ENCODE measurements around the gene IFNA17.
"Not testable (repeated sequence)": the region's sequence is repeated elsewhere in the genome, so short reads cannot be mapped to it uniquely, and the experiment has no call there.

IFNA17 gene

DNA sequence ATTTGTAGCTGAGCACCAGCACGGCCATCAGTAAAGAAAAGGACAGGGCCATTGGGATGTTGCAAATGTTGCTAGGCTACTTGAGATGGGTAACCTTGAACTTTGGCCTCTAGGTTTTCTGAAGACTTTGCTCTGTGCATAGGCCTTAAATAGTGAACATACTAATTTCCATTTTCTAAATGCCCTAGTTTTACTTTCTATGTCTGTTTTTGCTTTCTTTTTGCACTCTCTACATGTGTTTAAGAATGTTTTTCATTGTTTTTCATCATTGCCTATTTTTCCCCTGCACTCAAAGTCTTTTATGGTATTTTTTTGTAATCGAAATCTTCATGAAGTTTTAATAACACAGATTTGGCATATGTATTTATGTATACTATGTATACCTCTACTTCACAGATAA lies at the start of gene IFNA17:
TSS of gene IFNA17 (minus strand) at position 101 of the 400 bp plus-strand sequence. CDS start at position 52, 49 bp downstream.
- in situ Hi-C loops (cut with MboI; ENCODE audit: low sequenced_read_pairs), result no loop called here

DNA sequence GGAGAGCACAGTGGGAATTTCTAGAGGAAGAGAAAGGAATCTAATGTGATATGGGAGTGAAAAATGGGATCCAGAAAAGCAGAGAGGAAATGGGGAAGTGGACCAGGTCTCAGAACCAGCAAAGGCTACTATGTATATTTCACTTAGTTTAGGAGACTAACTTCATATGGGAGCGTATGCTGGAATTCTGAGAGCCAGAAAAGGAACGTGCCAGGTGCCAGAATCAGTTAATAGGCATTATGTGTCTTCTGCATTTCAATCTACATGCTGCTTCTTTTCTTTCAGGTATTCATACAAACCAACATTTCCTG lies 40.3 kb upstream of the IFNA17 start:
- in situ Hi-C loops (cut with MboI; ENCODE audit: low sequenced_read_pairs), result no loop called here

DNA sequence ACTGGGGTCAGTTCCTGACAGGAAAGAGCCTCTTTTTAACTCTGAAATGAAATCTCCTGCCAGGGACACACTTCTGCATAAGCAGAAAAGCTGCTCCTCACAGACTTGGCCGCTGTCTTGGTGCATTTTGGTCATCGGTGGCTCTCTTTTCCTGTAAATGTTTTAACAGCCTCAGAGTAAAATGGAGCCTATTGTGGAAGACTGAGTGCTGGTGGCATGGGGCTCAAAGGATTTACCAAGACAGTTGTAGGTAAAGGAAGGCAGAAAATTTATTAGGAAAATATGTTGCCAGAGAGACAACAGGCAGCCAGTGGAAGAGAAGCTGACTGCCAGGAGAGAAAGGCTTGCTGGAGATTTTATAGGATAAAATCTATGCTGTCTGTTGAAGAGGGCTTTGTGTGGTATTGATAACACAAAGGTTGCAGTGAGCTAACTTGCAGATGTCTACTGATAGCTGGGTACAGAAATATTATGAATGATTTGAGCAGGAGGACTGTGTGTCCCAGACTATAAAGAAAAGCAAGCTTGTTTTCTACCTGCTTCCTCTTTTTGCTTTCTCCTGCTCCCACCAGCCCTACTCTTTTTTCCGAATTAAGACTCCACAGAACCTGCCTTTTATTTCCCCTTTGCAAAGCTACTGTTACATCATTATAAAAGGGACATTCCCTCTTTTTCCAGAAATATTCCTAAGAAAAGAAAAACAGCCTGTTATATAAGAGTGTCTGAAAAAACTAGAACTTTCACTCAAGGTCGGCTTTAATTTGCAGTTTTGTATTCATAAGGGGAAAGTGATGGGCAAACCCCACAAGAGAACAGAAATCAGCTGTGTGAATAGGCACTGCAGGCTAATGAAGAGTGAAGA lies 39.7 kb upstream of the IFNA17 start:
- in situ Hi-C loops (cut with MboI; ENCODE audit: low sequenced_read_pairs), result no loop called here

- in situ Hi-C loops (cut with MboI; ENCODE audit: low sequenced_read_pairs), result no loop called here
Measured at GRCh38 chr9:21266733-21267484, 38.9 kb upstream of the IFNA17 start.

DNA sequence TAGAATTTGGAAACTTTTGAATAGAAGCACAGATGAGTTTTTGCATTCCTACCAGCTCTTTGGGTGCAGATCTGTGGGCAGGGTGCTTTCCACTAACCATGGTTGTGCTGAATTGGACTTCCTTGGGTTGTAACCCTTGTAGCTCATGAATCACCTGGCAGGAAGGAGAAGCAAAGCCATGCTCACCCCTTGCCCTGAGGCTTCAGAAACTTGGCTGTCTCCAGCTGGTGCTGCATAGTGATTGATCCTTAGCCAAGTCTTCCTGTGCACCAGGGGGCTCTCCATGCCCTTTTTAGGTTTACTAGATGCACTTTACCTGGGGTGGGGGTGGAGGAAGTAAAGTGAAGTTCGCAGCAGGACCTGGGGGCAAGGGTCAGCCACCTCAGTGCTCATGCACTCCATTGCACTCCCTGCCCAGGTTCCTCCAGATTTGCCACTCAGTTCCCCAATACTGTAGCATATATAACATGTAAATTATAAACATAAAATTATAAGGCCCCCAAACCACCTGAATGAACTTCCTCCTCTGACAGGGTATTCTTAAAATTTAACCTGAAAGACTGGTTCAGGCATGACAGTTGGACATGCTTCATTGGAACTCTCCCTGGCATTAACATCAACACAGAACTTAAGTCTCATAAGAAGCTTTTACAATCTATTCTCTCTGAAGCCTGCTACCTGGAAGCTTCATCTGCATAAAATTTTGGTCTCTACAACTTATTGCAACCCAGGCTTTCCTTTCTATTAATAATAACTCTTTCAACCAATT lies 37.6 kb upstream of the IFNA17 start:
- in situ Hi-C loops (cut with MboI; ENCODE audit: low sequenced_read_pairs), result no loop called here

- in situ Hi-C loops (cut with MboI; ENCODE audit: low sequenced_read_pairs), result no loop called here
Measured at GRCh38 chr9:21255538-21256212, 27.7 kb upstream of the IFNA17 start.

GRCh38 chr9:21252721-21253547 lies 24.9 kb upstream of the IFNA17 start:
- in situ Hi-C loops (cut with MboI; ENCODE audit: low sequenced_read_pairs), result no loop called here

DNA sequence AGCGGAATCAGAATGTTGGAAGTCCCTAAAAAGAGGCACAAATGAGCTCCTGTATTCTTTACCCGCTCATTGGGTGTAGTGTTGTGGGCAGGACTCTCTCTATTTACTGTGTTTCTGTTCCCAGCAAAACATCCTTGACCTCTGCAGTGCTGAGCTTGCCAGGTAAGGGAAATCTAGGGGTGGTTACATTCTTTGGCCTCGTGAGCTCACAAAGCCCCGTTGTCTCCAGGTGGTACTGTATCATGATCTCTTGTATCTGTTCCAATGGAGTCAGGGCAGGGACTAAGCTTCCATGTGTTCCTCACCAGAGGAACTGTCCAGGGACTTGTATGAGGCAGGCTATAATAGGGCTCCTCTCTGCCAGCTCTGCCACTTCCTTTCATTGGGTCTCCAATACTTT lies 23.6 kb upstream of the IFNA17 start:
- in situ Hi-C loops (cut with MboI; ENCODE audit: low sequenced_read_pairs), result no loop called here

- in situ Hi-C loops (cut with MboI; ENCODE audit: low sequenced_read_pairs), result no loop called here
Measured at GRCh38 chr9:21251190-21251589, 23.2 kb upstream of the IFNA17 start.

- in situ Hi-C loops (cut with MboI; ENCODE audit: low sequenced_read_pairs), result no loop called here
Measured at GRCh38 chr9:21244836-21245235, 16.8 kb upstream of the IFNA17 start.

DNA sequence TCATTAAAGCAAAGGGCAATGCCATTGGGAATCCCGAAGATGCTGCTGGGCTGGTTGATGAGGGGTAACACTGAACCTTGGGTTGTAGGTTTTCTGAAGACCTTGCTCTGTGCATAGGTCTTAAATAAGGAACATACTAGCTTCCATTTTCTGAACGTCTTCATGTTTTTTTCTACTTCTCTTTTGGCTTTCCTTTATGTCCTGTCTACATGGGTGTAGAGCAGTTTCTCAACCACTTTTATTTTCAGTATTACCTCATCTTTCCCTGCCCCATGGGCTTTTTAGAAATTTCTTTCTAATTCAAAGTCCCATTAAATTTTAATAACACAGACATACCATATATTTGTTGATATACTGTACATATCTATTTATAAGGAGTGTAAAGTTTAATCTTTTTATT lies 11.9 kb upstream of the IFNA17 start, which contains the start of gene IFNA14:
TSS of gene IFNA14 (minus strand) at position 95 of the 400 bp plus-strand sequence. CDS start at position 25, 70 bp downstream.
- in situ Hi-C loops (cut with MboI; ENCODE audit: low sequenced_read_pairs), result no loop called here

- in situ Hi-C loops (cut with MboI; ENCODE audit: low sequenced_read_pairs), result not testable (repeated sequence)
Measured at GRCh38 chr9:21236360-21236714, 8.3 kb upstream of the IFNA17 start.

GRCh38 chr9:21235468-21236359 lies 7.7 kb upstream of the IFNA17 start:
- in situ Hi-C loops (cut with MboI; ENCODE audit: low sequenced_read_pairs), result not testable (repeated sequence)

DNA sequence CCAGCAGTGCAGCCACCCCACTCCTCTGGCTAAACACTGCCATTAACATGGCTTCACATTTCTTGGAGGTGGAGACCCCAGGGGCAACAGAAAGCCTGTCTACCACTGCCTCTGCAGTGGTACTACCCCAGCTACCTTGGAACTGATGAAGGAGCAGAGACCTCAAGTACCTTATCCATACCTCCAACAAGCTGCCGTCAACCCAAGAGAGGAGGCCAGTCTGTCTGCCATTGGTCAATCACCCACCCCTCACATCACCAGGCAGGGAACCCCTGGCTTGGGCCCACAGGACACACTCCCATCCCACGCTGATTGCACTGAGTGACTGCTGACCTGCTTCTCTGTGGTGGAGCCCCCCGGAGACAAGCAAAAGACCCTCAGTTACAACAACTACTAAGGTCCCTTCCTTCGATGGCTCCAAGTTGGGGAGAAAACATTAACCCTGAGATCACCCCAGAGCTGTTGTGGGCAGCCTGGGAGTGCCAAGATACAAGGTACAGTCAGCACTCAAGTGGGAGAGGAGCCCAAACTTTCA lies 6.2 kb upstream of the IFNA17 start:
- in situ Hi-C loops (cut with MboI; ENCODE audit: low sequenced_read_pairs), result no loop called here

DNA sequence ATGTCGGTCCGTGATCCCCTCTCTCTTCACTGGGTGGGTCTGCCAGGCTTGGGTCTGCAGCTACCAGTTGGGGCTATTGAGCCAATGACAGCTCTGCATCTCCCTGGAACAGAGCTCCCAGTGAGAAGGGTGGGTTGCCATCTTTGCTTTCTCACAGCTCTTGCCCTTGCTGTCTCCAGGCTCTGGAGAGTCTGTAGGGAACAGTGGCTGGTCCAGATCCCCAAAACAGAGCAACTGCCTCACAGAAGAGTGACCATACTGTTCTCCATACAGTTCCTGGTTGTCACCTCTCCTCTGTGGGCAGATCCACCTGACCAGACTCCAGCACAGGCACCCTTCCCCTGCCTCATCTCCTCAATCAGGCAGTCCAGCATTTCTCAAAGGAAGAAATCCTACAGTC lies 5.2 kb upstream of the IFNA17 start:
- in situ Hi-C loops (cut with MboI; ENCODE audit: low sequenced_read_pairs), result no loop called here

DNA sequence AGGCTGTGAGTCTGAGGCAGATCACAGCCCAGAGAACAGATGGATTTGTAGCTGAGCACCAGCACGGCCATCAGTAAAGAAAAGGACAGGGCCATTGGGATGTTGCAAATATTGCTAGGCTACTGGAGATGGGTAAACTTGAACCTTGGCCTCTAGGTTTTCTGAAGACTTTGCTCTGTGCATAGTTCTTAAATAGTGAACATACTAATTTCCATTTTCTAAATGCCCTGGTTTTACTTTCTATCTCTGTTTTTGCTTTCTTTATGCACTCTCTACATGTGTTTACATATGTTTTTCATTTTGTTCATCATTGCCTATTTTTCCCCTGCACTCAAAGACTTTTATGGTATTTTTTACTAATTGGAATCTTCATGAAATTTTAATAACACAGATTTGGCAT lies 10.8 kb downstream of the IFNA17 start, which contains the start of gene IFNA16:
TSS of gene IFNA16 (minus strand) at position 101 of the 400 bp plus-strand sequence. CDS start at position 95, 6 bp downstream.
- in situ Hi-C loops (cut with MboI; ENCODE audit: low sequenced_read_pairs), result not testable (repeated sequence)

DNA sequence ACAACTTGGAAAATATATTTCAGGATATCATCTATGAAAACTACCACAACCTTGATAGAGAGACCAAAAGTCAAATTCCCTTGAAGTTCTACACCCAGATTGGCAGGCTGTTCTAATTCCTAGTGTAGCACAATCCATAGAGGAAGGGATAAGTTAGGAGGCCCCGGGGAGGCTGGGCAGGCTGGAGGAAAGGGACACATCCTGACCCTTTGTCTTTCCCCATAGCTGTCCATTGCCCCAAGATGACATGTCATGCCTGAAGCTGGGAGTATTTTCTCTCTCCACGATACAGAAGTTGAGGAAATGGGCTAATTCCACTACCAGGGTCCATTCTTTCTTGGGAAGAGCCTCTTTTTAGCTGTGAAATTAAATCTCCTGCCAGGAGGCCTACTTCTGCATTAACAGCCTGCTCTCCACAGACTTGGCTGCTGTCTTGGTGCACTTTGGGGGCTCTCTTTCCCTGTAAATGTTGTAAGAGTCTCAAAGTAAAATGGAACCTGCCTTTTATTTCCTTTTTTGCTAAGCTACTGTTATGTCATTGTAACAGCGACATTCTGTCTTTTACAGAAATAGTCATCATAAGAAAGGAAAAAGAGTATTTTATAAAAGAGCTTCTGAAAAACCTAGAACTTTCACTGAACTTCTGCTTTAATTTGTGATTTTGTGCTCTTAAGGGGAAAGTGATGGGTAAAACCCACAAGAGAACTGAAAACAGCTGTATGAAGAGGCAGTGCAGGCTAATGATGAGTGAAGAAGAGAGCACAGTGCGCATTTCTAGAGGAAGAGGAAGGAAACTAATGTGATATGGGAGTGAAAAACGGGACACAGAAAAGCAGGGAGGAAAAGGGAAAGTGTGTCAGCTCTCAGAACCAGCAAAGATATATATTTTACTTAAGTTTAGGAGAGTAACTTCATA lies 14.4 kb downstream of the IFNA17 start:
- in situ Hi-C loops (cut with MboI; ENCODE audit: low sequenced_read_pairs), result not testable (repeated sequence)

DNA sequence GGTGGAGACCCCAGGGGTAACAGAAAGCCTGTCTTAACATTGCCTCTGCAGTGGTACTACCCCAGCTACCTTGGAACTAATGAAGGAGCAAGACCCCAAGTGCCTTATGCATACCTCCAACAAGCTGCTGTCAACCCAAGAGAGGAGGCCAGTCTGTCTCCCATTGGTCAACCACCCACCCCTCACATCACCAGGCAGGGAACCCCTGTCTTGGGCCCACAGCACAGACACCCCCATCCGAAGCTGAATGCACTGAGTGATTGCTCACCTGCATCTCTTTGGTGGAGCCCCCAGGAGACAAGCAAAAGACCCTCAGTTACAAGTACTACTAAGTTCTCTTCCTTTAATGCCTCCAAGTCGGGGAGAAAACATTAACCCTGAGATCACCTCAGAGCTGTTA lies 15.9 kb downstream of the IFNA17 start:
- in situ Hi-C loops (cut with MboI; ENCODE audit: low sequenced_read_pairs), result not testable (repeated sequence)
